OCI-LY3 (cell line): ENCODE measurements around the gene SNORC.
A peak's percentile ranks its signal among the peaks of the same experiment; 100 is the strongest.

Source experiments
- H2AFZ ChIP-seq: fragments of 200-600, 300-600 bp; shearing (Covaris generic); 2 replicates; pipeline ENCODE4 v1.6.0; 2014; ENCODE audit warnings: antibody characterized with exemption, low read depth, low read length
- H3K27ac ChIP-seq: fragments of 200-600, 300-600 bp; sonication (generic); 2 replicates; pipeline ENCODE4 v1.5.1; 2014; ENCODE audit warnings: mild to moderate bottlenecking, low read length, moderate library complexity, mixed read lengths
- H3K27me3 ChIP-seq: fragments of 200-600, 300-600 bp; sonication (generic); 2 replicates; pipeline ENCODE4 v1.6.1; 2014; ENCODE audit warnings: low read depth, low read length, mixed read lengths
- H3K36me3 ChIP-seq: fragments of 200-600, 300-600 bp; sonication (generic); replicated peaks from 2 replicates; pipeline ENCODE3; 2014; ENCODE audit warnings: low read depth, low read length, mixed read lengths
- H3K4me1 ChIP-seq: fragments of 300-600, 200-600 bp; sonication (generic); 2 replicates; pipeline ENCODE4 v1.6.1; 2014; ENCODE audit warnings: low read length, mixed read lengths
- H3K4me2 ChIP-seq: fragments of 200-600, 300-600 bp; sonication (generic); 2 replicates; pipeline ENCODE4 v1.6.1; 2014; ENCODE audit warnings: low read length, mixed read lengths
- H3K4me3 ChIP-seq: fragments of 300-600, 200-600 bp; sonication (generic); 2 replicates; pipeline ENCODE4 v1.5.1; 2014; ENCODE audit warnings: antibody characterized with exemption, mild to moderate bottlenecking, low read length, moderate library complexity
- H3K79me2 ChIP-seq: fragments of 300-600, 200-600 bp; shearing (Covaris generic); 2 replicates; pipeline ENCODE4 v1.6.1; 2014; ENCODE audit warnings: mild to moderate bottlenecking, low read length, mixed read lengths
- H3K9ac ChIP-seq: fragments of 300-600, 200-600 bp; shearing (Covaris generic); 2 replicates; pipeline ENCODE4 v1.6.0; 2014; ENCODE audit warnings: mild to moderate bottlenecking, low read length, moderate library complexity
- H3K9me3 ChIP-seq: fragments of 200-600, 300-600 bp; shearing (Covaris generic); 2 replicates; pipeline ENCODE4 v1.6.1; 2014; ENCODE audit warnings: low read length, mixed read lengths; ENCODE audit not compliant: insufficient read depth
- H4K20me1 ChIP-seq: fragments of 200-600, 300-600 bp; sonication (generic); 2 replicates; pipeline ENCODE4 v1.6.1; 2016; ENCODE audit warnings: low read length, mixed read lengths; ENCODE audit not compliant: insufficient read depth
- CTCF ChIP-seq: fragments of 200-600, 300-600 bp; sonication (generic); IDR thresholded peaks from 2 replicates; pipeline ENCODE4 v1.5.1; 2014; ENCODE audit warnings: antibody characterized with exemption, low read length, low read depth
- EZH2phosphoT487 ChIP-seq: fragments of 200-600 bp; shearing (Covaris generic); IDR thresholded peaks from 2 replicates; pipeline ENCODE4 v1.6.1; 2018; ENCODE audit warnings: antibody characterized with exemption, mixed run types, low read depth

Gene SNORC

GRCh38 chr2:232876978-232877441 is 6.9 kb downstream of the SNORC start:
- no peak overlapping the region; the same call in 1 of the 2 replicates for H3K27ac ChIP-seq
- H3K27me3 ChIP-seq: no peaks in the 10 kb centered on the region
- H3K36me3 ChIP-seq: no peaks in the 10 kb centered on the region
- no peaks in the 10 kb centered on the region for H3K79me2 ChIP-seq
- peak overlapping the region; percentile 97 for H3K4me3 ChIP-seq
- TF ChIP-seq CTCF (no peak), EZH2phosphoT487 (no peak)
- peaks cover 16% of the 10 kb centered on the region for H3K4me1 ChIP-seq
- no peaks in the 10 kb centered on the region for H4K20me1 ChIP-seq
- H3K9ac ChIP-seq: peak overlapping the region; percentile 71
- peak overlapping the region; percentile 19; the same call in 1 of the 2 replicates for H2AFZ ChIP-seq
- H3K9me3 ChIP-seq: no peaks in the 10 kb centered on the region
- H3K4me2 ChIP-seq: peak overlapping the region; percentile 92

GRCh38 chr2:232877940-232878511 is 8.0 kb downstream of the SNORC start:
- no peak overlapping the region for H3K27ac ChIP-seq
- no peak overlapping the region for H3K4me3 ChIP-seq
- H3K4me1 ChIP-seq: peaks cover 16% of the 10 kb centered on the region
- H3K9me3 ChIP-seq: no peaks in the 10 kb centered on the region
- no peak overlapping the region for H2AFZ ChIP-seq
- H3K36me3 ChIP-seq: no peaks in the 10 kb centered on the region
- H3K27me3 ChIP-seq: no peaks in the 10 kb centered on the region
- H3K79me2 ChIP-seq: no peaks in the 10 kb centered on the region
- no peak overlapping the region for H3K9ac ChIP-seq
- TF ChIP-seq EZH2phosphoT487: no peak
- TF ChIP-seq CTCF: no peak
- H3K4me2 ChIP-seq: peak overlapping the region; percentile 92; the same call in 1 of the 2 replicates
- H4K20me1 ChIP-seq: no peaks in the 10 kb centered on the region

- no peaks in the 10 kb centered on the region for H3K27me3 ChIP-seq
- no peaks in the 10 kb centered on the region for H4K20me1 ChIP-seq
- no peaks in the 10 kb centered on the region for H3K79me2 ChIP-seq
- no peak overlapping the region for H3K9ac ChIP-seq
- H3K27ac ChIP-seq: no peak overlapping the region
- H3K4me3 ChIP-seq: no peak overlapping the region
- no peak overlapping the region for H3K4me2 ChIP-seq
- TF ChIP-seq EZH2phosphoT487 (no peak), CTCF (no peak)
- no peak overlapping the region for H2AFZ ChIP-seq
- peaks cover 16% of the 10 kb centered on the region for H3K4me1 ChIP-seq
- H3K9me3 ChIP-seq: no peaks in the 10 kb centered on the region
- no peaks in the 10 kb centered on the region for H3K36me3 ChIP-seq
Observed at GRCh38 chr2:232878855-232879617, 9.0 kb downstream of the SNORC start.
